CD4-positive, alpha-beta T cell treated with Interleukin-4 for 4 hours (primary cell): ENCODE results near the gene OXNAD1.

ENCODE experiments used
- DNase-seq: peaks from one replicate; pipeline ENCODE4 v3.0.0-alpha.2; 2020

The OXNAD1 gene

GRCh38 chr3:16284633-16285032 is 19.6 kb downstream of the OXNAD1 start:
- DNase-seq: no peak

- peak; percentile 88 for DNase-seq
Observed at GRCh38 chr3:16286161-16286560, 21.1 kb downstream of the OXNAD1 start.

DNA sequence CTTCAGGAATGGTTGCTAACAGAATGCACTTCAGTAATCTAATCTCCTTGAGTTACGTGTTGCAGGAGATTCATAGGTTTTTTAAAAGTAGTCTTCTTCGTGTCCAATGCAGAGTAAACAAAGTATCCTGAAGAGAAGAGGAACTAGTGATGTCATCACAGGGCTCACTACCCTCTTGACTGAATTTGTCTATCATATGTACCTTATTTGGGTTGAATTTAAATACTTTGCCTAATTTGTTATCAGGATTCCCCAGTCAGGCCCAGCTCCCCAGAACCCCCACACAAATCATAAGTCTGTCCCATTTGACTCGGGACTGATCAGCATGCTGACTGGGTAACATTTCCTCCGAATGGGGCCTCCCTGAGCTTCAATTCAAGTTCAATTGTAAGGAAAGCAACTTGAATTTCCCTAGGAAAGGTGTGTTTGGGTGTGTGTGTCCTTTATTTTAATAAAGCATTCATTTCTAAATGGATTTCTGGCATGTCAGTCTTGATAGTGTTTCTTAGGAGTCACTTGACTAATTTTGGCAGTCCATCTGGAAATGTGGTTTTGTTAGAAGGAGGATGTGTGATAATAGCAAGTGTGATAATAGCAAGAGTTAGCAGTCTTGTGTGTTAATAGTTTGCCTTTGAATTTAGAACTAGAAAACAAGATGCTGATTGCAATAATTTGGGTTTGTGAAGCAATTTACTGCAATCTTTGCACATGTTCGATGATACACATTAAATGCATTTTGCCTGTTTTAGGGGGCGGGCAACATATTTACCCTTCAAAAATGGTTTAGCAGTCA is 21.9 kb downstream of the OXNAD1 start:
- DNase-seq: no peak

- no peak for DNase-seq
Observed at GRCh38 chr3:16288664-16289063, 23.7 kb downstream of the OXNAD1 start.

DNA sequence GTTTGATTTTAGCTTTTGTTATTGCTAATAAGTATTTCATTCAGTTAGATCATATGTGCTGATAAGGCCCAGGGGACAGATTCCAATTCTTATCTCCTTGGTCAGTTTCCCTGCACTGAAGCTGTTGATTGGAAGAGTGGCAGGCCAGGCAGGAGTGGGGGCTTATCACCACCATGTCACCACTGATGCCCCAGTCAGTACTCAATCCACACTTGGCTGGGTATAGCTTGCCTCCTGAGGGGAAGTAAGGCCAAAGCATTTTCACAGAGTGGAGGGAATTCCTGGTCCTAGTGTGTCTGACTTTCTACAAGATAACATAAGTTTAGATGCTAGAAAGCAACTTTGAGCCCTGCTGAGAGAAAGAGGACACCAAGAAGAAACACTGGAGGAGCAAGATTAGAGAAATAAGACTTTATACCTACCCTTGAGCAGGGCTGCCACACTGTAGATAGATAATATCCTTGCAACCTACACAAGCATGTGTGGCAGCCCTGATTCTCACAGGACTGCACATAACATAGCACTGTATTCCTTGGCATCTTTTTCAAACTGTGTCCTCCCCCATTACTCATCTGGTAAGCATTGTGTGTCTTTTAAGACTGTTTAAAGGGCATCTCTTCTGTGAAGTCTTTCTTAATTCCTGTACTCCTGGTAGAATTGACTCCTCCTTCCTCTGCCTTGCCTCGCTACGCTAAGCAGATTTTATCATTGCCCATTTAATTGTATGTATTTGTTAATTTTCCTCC is 24.3 kb downstream of the OXNAD1 start:
- DNase-seq: no peak

- DNase-seq: peak; percentile 78
Observed at GRCh38 chr3:16290007-16290826, 25.2 kb downstream of the OXNAD1 start.

DNA sequence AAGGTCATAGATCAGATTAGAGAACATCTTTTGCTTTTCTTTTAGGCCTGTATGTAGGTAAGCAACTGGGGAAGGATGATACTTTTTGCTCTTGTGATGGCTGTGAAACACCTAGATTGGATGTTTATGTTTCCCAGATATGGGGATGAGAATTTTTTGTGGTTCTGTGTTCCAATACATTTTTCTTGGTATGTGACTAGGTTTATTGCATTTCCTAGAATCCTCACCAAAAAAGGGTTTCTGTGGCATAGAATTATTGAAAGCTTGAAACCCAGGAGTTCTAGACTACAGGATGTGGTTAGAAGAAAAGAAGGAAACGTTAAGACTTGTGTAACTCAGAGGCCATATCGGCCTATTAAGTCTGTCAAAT is 25.8 kb downstream of the OXNAD1 start:
- peak; percentile 54 for DNase-seq

- peak; percentile 67 for DNase-seq
Observed at GRCh38 chr3:16294844-16295243, 29.8 kb downstream of the OXNAD1 start.

- no peak for DNase-seq
Observed at GRCh38 chr3:16295298-16295890, 30.4 kb downstream of the OXNAD1 start.

GRCh38 chr3:16297997-16298885 is 33.2 kb downstream of the OXNAD1 start:
- DNase-seq: no peak

GRCh38 chr3:16298891-16299290 is 33.9 kb downstream of the OXNAD1 start:
- no peak for DNase-seq

GRCh38 chr3:16299746-16300145 is 34.7 kb downstream of the OXNAD1 start:
- no peak for DNase-seq

DNA sequence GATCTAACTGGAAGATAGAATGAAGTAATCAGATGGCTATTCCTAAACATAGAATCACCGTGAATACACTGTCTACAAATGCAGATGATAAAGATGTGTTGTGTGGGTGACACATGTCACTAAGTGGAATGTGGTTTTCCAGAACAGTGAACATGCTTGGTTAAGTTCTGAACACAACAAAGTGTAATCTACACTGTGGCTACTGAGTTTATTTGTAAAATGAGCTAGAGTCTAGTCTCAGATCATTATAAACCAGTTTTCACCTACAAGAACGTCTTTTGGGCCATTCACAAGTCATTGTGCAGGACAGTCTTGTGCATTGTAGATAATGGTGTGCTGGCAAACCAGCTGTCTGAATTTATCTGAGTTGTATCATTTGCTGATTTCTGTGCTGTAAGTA is 35.3 kb downstream of the OXNAD1 start:
- peak; percentile 73 for DNase-seq

- DNase-seq: peak; percentile 79
Observed at GRCh38 chr3:16300881-16301359, 35.9 kb downstream of the OXNAD1 start.

DNA sequence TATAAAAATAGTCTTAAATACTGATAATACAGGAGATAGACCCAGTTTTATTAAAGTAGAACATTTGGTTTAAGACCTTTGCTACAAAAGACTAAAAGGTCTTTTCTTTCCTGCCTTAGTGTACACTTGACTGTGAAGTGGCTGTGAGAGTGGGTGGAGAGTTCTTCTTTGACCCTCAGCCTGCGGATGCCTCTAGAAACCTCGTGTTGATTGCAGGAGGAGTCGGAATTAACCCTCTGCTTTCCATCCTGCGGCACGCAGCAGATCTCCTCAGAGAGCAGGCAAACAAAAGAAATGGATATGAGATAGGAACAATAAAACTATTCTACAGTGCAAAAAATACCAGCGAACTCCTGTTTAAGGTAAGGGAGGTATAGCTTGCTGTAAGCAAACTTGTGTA is 36.5 kb downstream of the OXNAD1 start:
- DNase-seq: no peak

GRCh38 chr3:16302082-16302631 is 37.1 kb downstream of the OXNAD1 start:
- DNase-seq: no peak

GRCh38 chr3:16303037-16303575 is 38.1 kb downstream of the OXNAD1 start:
- no peak for DNase-seq

DNA sequence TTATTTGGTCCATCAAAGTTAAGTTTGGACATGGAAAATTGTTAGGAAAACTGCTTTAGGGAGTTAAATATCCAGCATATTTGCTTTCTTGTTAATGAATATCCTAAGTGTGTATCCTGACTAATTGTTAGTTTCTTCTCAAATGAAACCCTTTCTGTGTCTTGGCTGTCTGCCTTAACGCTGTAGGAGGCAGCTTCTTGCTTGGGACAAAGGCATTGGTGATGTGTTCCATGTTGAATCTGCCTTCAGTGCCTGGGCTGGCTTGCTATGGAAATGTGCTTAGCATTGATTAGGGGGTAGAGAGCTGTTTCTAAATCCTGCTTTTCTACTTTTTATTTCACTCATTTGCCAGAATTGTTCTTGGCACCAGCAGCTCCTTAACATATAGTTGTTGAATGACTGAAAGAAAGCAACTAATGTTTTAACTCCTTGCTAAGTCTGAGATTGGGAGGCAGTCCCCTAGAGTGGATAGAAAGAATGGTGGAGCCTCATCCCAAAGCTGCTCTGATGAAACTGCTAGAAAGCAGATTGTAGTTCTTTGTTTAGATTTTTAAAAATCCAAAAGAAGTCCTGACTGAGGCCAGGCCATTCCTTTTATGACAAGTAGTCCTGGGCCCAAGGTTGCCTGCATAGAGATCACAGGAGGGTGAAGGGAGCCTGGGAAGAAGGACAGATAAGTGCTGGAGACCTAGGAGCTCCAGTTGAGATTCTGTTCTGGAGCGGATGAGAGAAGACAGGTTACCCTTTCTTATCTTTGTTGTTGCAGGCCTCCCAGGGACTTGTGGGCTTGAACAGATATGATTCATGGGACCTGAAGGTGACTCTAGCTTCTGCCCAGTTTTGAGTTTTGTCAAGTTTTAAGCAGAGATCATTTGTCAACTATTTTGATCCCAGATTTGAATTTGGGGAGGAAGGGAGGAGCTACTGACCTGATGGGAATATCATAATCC is 39.3 kb downstream of the OXNAD1 start:
- no peak for DNase-seq

DNA sequence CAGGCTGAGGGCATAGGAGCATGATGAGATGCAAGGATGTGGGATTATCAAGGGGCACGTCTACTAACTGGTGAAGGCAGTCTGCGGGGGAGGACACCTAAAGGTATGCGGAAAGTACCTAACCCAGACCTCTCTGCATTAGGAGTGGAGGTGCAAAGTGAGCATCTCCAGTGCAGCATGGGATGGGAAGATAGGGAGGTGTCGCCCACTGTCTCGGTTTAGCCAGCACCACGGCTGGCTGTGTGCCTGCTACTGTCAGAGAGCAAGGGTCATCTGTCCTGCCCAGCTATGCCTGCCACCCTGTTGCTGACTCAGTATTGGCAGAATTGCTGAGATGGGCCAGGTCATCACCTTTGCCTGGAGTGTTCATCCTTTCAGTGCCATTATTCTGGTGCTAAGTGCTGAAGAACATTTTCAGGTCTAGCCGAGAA is 40.1 kb downstream of the OXNAD1 start:
- DNase-seq: no peak
